NCI-H1417 (cell line): ENCODE data around the gene IL11.
A peak's percentile ranks its signal among the peaks of the same experiment; 100 is the strongest.

ENCODE experiments used
- DNase-seq, 3 experiments: peaks; one replicate each; lab custom pipeline; 2025; lab: John Stamatoyannopoulos, UW

The IL11 gene

GRCh38 chr19:55372316-55373081 is 2.2 kb upstream of the IL11 start:
- no peak for DNase-seq

DNA sequence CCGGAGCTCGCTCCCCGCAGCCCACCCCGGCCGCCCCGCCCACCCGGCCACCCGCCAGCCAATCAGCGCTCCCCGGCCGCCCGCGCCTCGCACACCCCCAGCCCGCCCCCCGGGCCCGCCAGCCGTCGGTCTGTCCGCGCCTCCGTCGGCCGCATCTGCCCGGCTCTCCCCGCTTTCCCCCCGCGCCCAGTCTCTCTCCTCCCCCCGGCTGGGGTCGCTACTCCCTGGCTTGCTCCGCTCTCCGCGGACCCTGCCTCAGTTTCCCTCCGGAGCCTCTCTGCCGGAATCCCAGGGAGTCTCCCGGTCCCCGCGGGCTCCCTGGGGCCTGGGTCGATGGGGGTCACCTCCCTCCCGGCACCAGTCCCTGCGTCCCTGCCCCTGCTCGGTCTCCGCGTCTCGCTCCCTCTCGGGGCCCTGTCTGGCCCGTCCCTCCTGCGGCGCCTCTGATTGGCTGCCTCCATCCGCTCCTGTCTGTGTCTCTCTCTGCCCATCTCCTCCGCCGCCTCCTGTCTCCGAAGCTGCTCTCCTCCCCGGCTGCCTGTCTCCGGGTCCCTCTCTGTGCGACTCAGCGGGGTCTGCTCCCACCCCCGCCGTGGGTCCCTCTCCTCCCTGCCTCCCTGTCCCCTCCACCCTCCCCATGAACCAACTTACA is 484 bp downstream of the IL11 start:
- peak in 2 of 3 experiments; percentile 59 to 66 for DNase-seq

DNA sequence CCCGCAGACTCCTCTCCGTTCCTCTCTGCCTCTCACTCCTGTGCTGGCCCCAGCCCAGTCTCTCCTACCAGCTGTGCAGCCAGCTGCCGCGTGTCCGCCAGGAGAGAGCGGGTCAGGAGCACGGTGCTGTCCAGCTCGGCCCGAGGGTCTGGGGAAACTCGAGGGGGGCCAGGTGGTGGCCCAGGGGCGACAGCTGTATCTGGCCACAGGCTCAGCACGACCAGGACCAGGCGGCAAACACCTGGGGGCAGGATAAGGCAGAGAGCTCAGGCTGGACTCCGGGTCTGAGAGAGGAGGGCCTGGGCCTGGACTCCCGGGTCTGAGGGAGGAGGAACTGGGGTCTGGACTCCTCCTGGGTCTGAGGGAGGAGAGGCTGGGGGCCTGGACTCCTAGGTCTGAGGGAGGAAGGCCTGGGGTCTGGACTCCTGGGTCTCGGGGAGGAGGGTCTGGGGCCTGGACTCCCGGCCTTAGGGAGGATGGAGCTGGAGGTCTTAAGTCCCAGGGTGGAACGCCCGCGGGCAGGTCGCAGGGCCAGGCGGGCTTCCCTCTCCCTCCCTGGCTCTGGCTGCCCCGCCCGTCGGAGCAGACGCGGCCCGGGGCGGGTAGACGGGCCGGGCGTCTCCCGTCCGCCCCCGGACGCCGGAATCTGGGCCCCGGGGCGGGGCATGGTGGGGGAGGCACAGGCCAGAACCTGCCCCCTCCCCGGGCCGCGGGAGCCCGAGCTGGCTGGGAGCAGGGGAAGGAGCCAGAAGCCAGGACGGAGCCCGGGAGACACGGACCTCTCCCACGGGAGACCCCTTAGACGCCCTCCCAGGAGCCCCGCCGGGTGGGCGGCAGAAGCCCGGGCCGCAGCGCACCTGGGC is 1.3 kb downstream of the IL11 start:
- DNase-seq, result peak in 1 of 3 experiments; percentile 28

- DNase-seq, result no peak
Measured at GRCh38 chr19:55368106-55368505, 2.2 kb downstream of the IL11 start.

- no peak for DNase-seq
Measured at GRCh38 chr19:55366790-55367189, 3.5 kb downstream of the IL11 start.

DNA sequence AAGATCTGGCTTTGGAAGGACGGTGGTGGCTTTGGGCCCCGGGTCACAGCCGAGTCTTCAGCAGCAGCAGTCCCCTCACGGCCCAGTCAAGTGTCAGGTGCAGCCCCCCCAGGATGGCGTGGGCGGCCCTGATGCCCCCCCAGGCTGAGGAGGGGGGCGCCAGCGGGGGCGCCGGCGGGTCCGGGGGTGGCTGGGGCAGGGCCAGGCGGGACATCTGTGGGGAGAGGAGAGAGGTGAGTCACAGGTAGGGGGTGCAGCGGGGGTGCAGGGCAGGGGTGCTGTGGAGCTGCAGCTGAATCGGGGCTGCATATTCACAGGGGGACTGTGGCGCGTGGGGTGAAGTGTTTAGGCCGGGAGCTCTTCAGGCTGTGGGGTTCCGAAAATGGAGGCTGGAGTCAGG is 4.3 kb downstream of the IL11 start:
- DNase-seq, result no peak

GRCh38 chr19:55365245-55365644 is 5.0 kb downstream of the IL11 start:
- DNase-seq, result no peak

DNA sequence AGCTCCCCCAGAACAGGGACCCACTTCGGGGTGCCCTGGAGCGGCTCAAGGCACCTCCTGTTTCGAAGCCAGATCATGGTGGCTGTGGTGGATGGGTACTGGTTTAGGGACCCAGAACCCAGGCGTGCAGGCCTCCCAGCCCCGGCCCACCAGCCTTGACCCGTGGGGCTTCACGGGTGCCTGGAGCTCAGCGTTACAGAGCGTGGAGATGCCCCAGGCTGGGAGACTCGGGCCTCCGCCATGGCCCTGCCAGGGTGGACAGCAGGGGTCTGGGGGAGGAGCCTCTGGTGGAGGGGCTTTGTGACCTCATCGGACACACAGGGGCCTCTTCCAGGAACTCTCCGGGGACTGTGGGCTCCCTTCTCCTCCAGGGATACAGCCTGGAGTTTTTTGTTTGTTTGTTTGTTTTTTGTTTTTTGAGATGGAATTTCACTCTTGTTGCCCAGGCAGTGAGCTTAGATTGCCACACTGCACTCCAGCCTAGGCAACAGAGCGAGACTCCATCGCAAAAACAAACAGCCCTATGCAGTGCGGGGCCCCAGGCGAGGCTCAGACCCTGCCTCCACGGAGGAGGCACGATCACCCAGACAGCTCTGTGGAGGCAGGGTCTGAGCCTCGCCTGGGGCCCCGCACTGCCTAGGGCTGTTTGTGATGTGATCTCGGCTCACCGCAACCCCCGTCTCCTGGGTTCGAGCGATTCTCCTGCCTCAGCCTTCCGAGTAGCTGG is 7.1 kb downstream of the IL11 start, which contains the start of gene GARIN5B:
TSS of gene GARIN5B (minus strand) at position 271 of the 727 bp plus-strand sequence. CDS start at position 77, 194 bp downstream.
- DNase-seq, result no peak

GRCh38 chr19:55362174-55362989 is 7.9 kb downstream of the IL11 start:
- no peak for DNase-seq

GRCh38 chr19:55360902-55361301 is 9.4 kb downstream of the IL11 start:
- DNase-seq, result no peak

DNA sequence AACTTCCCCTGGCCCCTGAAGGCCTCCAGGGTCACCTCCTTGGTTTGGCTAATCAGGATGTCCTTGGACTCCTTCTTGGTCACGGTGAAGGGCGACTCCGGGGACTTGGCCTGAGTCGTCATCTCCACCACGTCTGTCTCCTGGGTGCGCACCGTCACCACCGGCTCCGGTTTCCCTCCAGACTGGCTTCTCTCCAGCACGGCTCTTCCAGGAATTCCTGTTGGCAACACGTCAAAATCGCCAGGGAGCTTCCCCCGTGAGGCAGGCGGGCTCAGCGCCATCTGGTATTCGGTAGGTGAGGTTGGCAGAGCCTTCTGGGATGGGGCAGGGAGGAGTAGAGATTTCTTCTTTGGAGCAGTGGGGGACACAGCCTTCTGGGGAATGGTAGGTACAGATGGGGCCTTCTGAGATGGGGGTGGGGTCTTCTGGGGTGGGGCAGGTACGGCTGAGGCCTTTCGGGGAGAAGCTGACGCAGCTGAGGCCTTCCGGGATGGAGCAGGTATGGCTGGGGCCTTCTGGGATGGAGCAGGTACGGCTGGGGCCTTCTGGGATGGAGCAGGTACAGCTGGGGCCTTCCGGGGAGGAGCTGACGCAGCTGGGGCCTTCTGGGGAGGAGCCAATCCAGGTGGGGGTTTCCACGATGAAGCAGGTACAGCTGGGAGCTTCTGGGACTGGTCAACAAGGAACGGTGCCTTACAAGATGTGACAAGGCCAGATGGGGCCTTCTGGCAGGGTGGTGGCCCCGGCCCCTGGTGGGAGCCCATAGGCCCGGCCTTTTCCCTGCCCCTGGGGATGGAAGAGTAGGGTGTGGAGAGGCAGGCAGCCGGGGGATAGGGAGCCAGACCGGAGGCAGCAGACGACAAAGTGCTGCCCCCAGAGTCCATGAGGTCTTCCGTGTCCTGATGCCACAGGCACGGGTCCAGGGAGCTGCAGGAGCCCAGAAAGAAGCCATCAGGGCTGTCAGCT is 11.0 kb downstream of the IL11 start:
- no peak for DNase-seq

DNA sequence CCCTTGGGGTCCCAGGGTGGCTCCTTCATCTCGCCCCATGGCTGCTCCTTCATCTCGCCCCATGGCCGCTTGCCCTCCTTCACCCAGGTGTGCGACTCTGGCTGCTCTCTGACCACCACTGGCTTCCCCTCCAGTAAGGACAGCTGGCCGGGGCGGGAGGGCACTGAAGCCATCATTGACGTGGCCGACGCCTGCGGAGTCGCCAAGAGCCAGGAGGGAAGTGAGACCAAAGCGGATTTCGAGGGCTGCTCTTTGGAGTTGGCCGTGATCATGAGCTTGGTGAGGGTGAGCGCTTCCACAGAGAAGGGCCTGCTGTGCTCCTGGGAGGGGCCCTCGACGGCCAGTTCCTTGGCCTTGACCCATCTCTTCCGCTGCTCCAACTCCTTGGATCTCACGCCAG is 11.8 kb downstream of the IL11 start:
- no peak for DNase-seq

- peak in 1 of 3 experiments; percentile 27 for DNase-seq
Measured at GRCh38 chr19:55355213-55355821, 14.9 kb downstream of the IL11 start.

DNA sequence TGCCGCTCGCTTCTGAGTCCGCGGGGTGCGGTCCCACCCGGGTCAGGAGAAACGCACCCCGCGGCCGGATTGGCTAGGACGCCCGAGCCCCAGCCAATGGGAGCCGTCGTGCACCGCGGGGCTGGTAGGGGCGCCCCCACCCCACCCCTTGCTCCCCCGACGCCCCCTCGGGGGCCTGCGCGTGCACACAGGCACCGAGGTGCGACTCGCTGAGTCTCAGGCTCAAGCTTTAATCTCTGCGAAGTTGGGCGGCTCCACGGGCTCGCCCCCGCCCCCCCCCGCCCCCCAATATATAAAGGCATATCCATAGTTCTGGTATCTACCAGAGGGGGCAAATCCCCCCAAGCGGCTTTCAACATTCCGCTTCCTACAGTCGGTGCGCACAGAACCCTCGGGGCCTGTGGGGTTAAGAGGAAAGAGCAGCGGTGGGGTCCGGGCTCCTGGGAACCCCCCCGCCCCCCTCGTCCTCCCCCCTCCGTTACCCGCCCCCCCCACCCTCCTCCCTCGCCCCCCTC is 15.5 kb downstream of the IL11 start, which contains the start of gene COX6B2:
TSS of gene COX6B2 (minus strand) at position 22 of the 515 bp plus-strand sequence. CDS start 198 bp downstream, outside the sequence.
- DNase-seq, result no peak

DNA sequence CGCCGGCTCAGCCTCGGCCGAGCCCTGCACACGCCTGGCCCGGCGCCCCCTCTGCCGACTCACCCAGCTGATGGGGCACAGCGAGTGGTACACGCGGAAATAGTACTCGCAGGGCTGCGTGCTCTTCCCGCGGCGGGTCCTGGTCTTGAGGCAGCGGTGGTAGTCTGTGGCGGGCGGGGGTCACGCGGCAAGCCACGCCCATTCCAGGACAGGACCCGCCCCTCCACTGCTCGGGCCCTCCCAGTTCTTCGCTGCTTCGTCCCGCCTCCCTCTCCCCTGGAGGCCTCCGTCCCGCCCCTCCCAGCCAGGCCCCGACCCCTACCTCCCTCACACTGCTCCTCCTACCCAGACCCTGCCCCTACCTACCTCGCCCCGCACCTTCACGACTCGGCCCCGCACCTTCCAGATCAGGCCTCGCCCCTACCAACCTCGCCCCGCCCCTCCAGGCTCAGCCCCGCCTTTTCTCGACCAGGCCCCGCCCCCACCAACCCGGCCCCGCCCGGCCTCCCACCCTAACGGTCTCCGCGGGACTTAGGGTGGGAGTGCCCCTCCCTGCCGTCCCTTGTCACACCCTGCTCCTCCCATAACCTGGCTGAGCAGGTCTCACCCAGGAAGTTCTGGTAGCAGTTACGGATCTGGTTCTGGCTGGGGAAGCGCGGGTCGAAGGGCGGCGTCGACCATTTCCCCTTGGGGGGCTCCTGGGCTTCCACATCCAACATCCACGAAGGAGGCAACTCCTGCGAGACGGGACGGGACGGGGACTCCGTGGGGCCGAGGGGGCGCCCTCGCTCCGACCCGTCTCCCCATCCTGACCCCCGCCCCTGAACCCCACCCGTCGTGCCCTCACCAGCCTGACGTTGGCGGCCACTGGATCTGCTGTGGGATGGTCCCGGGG is 16.2 kb downstream of the IL11 start:
- DNase-seq, result peak; percentile 55 to 62 (median 59)

- DNase-seq, result peak in 1 of 3 experiments; percentile 47
Measured at GRCh38 chr19:55353356-55353802, 16.9 kb downstream of the IL11 start.

DNA sequence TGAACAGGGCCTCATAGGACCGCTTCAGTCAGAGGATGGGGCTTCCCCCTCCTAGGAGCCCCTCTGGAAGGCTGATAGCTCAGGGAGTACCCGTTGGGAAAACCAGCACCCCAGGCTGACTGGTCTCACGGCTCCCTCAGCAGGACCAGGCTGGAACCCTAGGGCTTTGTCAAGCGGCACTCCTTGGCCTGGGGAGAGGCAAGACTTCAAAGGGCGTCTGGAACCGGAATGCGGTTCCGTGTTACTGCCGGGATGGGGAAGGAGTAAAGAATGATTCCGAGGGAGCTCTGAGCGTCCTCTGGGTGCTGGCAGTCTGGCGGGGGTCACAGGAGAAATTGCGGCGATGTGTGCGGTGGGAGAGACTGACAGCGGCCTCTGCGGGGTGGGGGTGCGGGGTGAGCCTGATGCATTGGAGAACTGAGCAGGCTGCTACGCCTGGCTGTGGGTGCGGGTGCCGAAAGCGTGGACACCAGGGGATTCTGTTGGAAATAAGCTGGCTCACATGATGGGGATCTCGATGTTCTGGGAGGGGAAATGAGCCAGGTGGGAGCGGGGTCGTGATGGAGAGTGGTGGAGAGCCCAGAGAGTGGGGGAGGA is 17.6 kb downstream of the IL11 start:
- DNase-seq, result no peak
